GM19468 (cell line): ENCODE results near the gene SMARCA1.

ENCODE experiments used
- ATAC-seq: cut with Tn5 transposase; IDR thresholded peaks from one replicate; pipeline ENCODE4 v1.9.1; 2021; ENCODE audit warnings: mild to moderate bottlenecking, moderate library complexity, moderate number of reproducible peaks; ENCODE audit not compliant: unreplicated experiment; ENCODE audit errors: extremely low read depth

Gene SMARCA1

GRCh38 chrX:129530410-129530809, 7.1 kb upstream of the SMARCA1 start:
- no peak for ATAC-seq

- ATAC-seq: no peak
Observed at GRCh38 chrX:129529685-129530281, 6.5 kb upstream of the SMARCA1 start.

- no peak for ATAC-seq
Observed at GRCh38 chrX:129525896-129526295, 2.6 kb upstream of the SMARCA1 start.

GRCh38 chrX:129525162-129525561, 1.9 kb upstream of the SMARCA1 start:
- no peak for ATAC-seq

- ATAC-seq: no peak
Observed at GRCh38 chrX:129524250-129524850, 1.1 kb upstream of the SMARCA1 start.

GRCh38 chrX:129522184-129523078, 859 bp downstream of the SMARCA1 start:
- ATAC-seq: no peak

- no peak for ATAC-seq
Observed at GRCh38 chrX:129520151-129520550, 3.1 kb downstream of the SMARCA1 start.

GRCh38 chrX:129516402-129516801, 6.9 kb downstream of the SMARCA1 start:
- no peak for ATAC-seq

- ATAC-seq: no peak
Observed at GRCh38 chrX:129512409-129512808, 10.9 kb downstream of the SMARCA1 start.

GRCh38 chrX:129511689-129512088, 11.6 kb downstream of the SMARCA1 start:
- ATAC-seq: no peak

GRCh38 chrX:129510331-129510730, 13.0 kb downstream of the SMARCA1 start:
- ATAC-seq: no peak

GRCh38 chrX:129497146-129497843, 26.0 kb downstream of the SMARCA1 start:
- no peak for ATAC-seq

- ATAC-seq: no peak
Observed at GRCh38 chrX:129496625-129497024, 26.7 kb downstream of the SMARCA1 start.

GRCh38 chrX:129495900-129496299, 27.4 kb downstream of the SMARCA1 start:
- ATAC-seq: no peak

- ATAC-seq: no peak
Observed at GRCh38 chrX:129494887-129495286, 28.4 kb downstream of the SMARCA1 start.

- no peak for ATAC-seq
Observed at GRCh38 chrX:129493643-129494042, 29.6 kb downstream of the SMARCA1 start.

- no peak for ATAC-seq
Observed at GRCh38 chrX:129490330-129490729, 33.0 kb downstream of the SMARCA1 start.

GRCh38 chrX:129488359-129488758, 34.9 kb downstream of the SMARCA1 start:
- ATAC-seq: no peak

GRCh38 chrX:129480889-129481288, 42.4 kb downstream of the SMARCA1 start:
- ATAC-seq: no peak

- ATAC-seq: no peak
Observed at GRCh38 chrX:129478516-129478915, 44.8 kb downstream of the SMARCA1 start.

- ATAC-seq: no peak
Observed at GRCh38 chrX:129472116-129472515, 51.2 kb downstream of the SMARCA1 start.
